BJ (cell line): ENCODE measurements around the gene DPP10. TPM values are rescaled to one million over a fixed set of nuclear protein-coding genes. Genes with fewer than 3 reads are reported as not detected.

Source experiments
- CTCF ChIA-PET: fragments of 350-600 bp; formaldehyde crosslinking; extraction: SDS; loops from one replicate; lab custom pipeline; 2021; ENCODE audit warnings: antibody characterized with exemption, inconsistent platforms; lab: Yijun Ruan, JAX
- POLR2A ChIA-PET: fragments of 300-600 bp; sonication (Branson Sonifier 250); formaldehyde crosslinking; extraction: SDS; loops from one replicate; lab custom pipeline; 2021; ENCODE audit warnings: antibody characterized with exemption; lab: Charles Lee
- DNase-seq: peaks from one replicate; pipeline ENCODE4 v3.0.0-alpha.2; 2011; ENCODE audit warnings: low read depth
- H3K27me3 ChIP-seq: 2 replicates; pipeline ENCODE4 v1.6.0; 2011; ENCODE audit warnings: low read length; ENCODE audit not compliant: control insufficient read depth, insufficient read depth
- H3K36me3 ChIP-seq: 2 replicates; pipeline ENCODE4 v1.5.1; 2011; ENCODE audit warnings: low read length; ENCODE audit not compliant: control insufficient read depth, insufficient read depth
- H3K4me3 ChIP-seq: 2 replicates; pipeline ENCODE4 v1.5.1; 2011; ENCODE audit warnings: low read depth, mild to moderate bottlenecking, control low read depth, low read length
- CTCF ChIP-seq: IDR thresholded peaks from 2 replicates; pipeline ENCODE4 v1.5.1; 2011; ENCODE audit warnings: low read depth, mild to moderate bottlenecking, control low read depth, inconsistent platforms, low read length, moderate library complexity; ENCODE audit not compliant: insufficient read depth
- polyA plus RNA-seq: library from polyadenylated mRNA; depleted of rRNA; stranded (reverse); fragments of >200 nt; gene quantifications from 2 replicates; pipeline ENCODE4 v1.2.3, GENCODE V29; 2011

The DPP10 gene
- polyA plus RNA-seq, 1 experiment = not detected

- Histone ChIP-seq H3K4me3 (no peak overlapping the region), H3K36me3 (no peaks in the 10 kb centered on the region), H3K27me3 (no peaks in the 10 kb centered on the region)
- ChIA-PET POLR2A (no interaction called here), CTCF (no interaction called here)
- DNase-seq = no peak
- no peak for TF ChIP-seq CTCF
Measured at GRCh38 chr2:115573756-115574155, 1131.3 kb downstream of the DPP10 start.

- ChIA-PET POLR2A (no interaction called here), CTCF (no interaction called here)
- H3K36me3 ChIP-seq = no peaks in the 10 kb centered on the region
- TF ChIP-seq CTCF = no peak
- DNase-seq = no peak
- H3K4me3 ChIP-seq = no peak overlapping the region
- H3K27me3 ChIP-seq = no peaks in the 10 kb centered on the region
Measured at GRCh38 chr2:115574667-115575066, 1132.2 kb downstream of the DPP10 start.

GRCh38 chr2:115580784-115581183, 1138.3 kb downstream of the DPP10 start:
- no peak for DNase-seq
- no peaks in the 10 kb centered on the region for H3K27me3 ChIP-seq
- H3K4me3 ChIP-seq = no peak overlapping the region
- no peaks in the 10 kb centered on the region for H3K36me3 ChIP-seq
- no peak for TF ChIP-seq CTCF
- ChIA-PET POLR2A (no interaction called here), CTCF (no interaction called here)

GRCh38 chr2:115584507-115584906, 1142.1 kb downstream of the DPP10 start:
- ChIA-PET POLR2A (no interaction called here), CTCF (no interaction called here)
- TF ChIP-seq CTCF = no peak

GRCh38 chr2:115596659-115597375, 1154.4 kb downstream of the DPP10 start:
- no peak for DNase-seq
- Histone ChIP-seq H3K36me3 (no peaks in the 10 kb centered on the region), H3K4me3 (no peak overlapping the region), H3K27me3 (no peaks in the 10 kb centered on the region)
- ChIA-PET POLR2A (no interaction called here), CTCF (interaction anchor here (0.6 kb wide), 1 partner anchor 944 kb away, joined by 3 read pairs; no protein-coding TSS in a partner anchor)
- TF ChIP-seq CTCF = no peak

More at GRCh38 chr2:115584507-115584906, 1142.1 kb downstream of the DPP10 start:
- DNase-seq = no peak
- no peaks in the 10 kb centered on the region for H3K27me3 ChIP-seq
- H3K36me3 ChIP-seq = no peaks in the 10 kb centered on the region
- H3K4me3 ChIP-seq = no peak overlapping the region
